Ovary (tissue), 3 donors: ENCODE results near the gene LRMDA.

Experiments
- CTCF ChIP-seq, 3 donors: fragments of 450-650 bp in 2 of 3; fragments of 200-600 bp in 1 of 3; IDR thresholded peaks; one replicate each; pipeline versions ENCODE4 v1.5.1 to v1.8.0; 2016 to 2022; ENCODE audit warnings: antibody characterized with exemption in 3 of 3, mild to moderate bottlenecking in 1 of 3
- EP300 ChIP-seq: sonication (generic); formaldehyde crosslinking; IDR thresholded peaks from one replicate; pipeline ENCODE4 v1.6.1; 2017; ENCODE audit warnings: antibody characterized with exemption
- POLR2A ChIP-seq: fragments of 450-650 bp; IDR thresholded peaks from one replicate; pipeline ENCODE4 v1.6.1; 2017; ENCODE audit warnings: antibody characterized with exemption, mild to moderate bottlenecking, moderate library complexity
- donor health status: DM: no; HTN: no; CAD: no.

- no peak for TF ChIP-seq CTCF (IDR thresholded peaks at IDR 0.05)
- TF ChIP-seq POLR2A = no peak
- no peak for TF ChIP-seq EP300
Measured at GRCh38 chr10:76336213-76336963, 905.0 kb downstream of the LRMDA start.
